Neural crest cell (in vitro differentiated cells): Measurements from ENCODE around the gene C2CD3. TPM values are rescaled to one million over a fixed set of nuclear protein-coding genes. Genes with fewer than 3 reads are reported as not detected.

Source experiments
- DNase-seq: peaks from one replicate; pipeline ENCODE4 v3.0.0; 2021; ENCODE audit warnings: low read depth, mixed read lengths, low spot score
- H3K27ac Mint-ChIP-seq: one replicate; pipeline ENCODE4 v1.8.0; 2021; ENCODE audit warnings: mild to moderate bottlenecking, mixed read lengths; ENCODE audit not compliant: unreplicated experiment
- H3K27me3 Mint-ChIP-seq: 2 replicates; pipeline ENCODE4 v1.8.0; 2021; ENCODE audit warnings: low read depth, mild to moderate bottlenecking, mixed read lengths
- H3K36me3 Mint-ChIP-seq: 2 replicates; pipeline ENCODE4 v1.8.0; 2021; ENCODE audit warnings: low read depth, mild to moderate bottlenecking, mixed read lengths
- H3K4me1 Mint-ChIP-seq: 2 replicates; pipeline ENCODE4 v1.8.0; 2021; ENCODE audit warnings: mixed read lengths
- H3K4me3 Mint-ChIP-seq: one replicate; pipeline ENCODE4 v1.8.0; 2021; ENCODE audit warnings: mild to moderate bottlenecking, mixed read lengths
- H3K9me3 Mint-ChIP-seq: 2 replicates; pipeline ENCODE4 v1.8.0; 2021; ENCODE audit warnings: mixed read lengths
- total RNA-seq: library from RNA; stranded (reverse); gene quantifications from 2 replicates; pipeline ENCODE4 v1.2.1, GENCODE V29; 2021
- TF ChIP-seq, protein P1 (sequence below): fragments of 200-600 bp; sonication (generic); conservative IDR thresholded peaks from 2 replicates; pipeline ENCODE4 v1.5.0; 2021; ENCODE audit warnings: antibody characterized with exemption, mild to moderate bottlenecking

Gene C2CD3
- total RNA-seq, 1 donor from 2014 or later = 41.9 TPM

DNA sequence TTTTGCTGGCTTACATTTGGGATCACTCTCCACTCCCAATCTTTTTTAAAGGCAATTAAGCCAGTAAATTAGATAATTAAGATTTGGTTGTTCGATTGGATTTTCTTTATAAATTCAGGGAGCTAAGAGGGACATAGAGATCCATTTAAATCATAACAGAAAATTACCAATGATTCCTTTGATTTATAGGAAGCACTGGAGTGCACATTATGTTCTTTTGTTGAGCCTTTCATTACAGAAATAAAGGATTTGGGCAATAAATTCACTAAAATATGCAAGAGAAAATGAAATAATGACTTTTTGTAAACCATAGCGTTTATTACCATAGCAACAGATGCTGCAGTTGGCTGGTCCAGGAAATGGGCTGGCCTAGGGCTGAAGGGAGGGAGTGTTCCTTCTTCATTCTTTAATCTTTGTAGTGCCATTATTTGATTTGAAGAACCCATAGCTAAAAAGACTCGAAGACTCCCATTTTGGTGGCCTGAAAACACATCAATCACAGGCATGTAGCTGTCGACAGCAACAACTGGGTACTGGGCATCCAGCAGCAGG is 73.0 kb downstream of the C2CD3 start:
- no peak overlapping the region for H3K27ac Mint-ChIP-seq
- H3K36me3 Mint-ChIP-seq = peaks cover 8% of the 10 kb centered on the region
- H3K9me3 Mint-ChIP-seq = no peaks in the 10 kb centered on the region
- no peaks in the 10 kb centered on the region for H3K4me1 Mint-ChIP-seq
- no peak for DNase-seq
- no peaks in the 10 kb centered on the region for H3K27me3 Mint-ChIP-seq
- TF ChIP-seq, protein P1, sequence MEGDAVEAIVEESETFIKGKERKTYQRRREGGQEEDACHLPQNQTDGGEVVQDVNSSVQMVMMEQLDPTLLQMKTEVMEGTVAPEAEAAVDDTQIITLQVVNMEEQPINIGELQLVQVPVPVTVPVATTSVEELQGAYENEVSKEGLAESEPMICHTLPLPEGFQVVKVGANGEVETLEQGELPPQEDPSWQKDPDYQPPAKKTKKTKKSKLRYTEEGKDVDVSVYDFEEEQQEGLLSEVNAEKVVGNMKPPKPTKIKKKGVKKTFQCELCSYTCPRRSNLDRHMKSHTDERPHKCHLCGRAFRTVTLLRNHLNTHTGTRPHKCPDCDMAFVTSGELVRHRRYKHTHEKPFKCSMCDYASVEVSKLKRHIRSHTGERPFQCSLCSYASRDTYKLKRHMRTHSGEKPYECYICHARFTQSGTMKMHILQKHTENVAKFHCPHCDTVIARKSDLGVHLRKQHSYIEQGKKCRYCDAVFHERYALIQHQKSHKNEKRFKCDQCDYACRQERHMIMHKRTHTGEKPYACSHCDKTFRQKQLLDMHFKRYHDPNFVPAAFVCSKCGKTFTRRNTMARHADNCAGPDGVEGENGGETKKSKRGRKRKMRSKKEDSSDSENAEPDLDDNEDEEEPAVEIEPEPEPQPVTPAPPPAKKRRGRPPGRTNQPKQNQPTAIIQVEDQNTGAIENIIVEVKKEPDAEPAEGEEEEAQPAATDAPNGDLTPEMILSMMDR = no peak
- no peak overlapping the region for H3K4me3 Mint-ChIP-seq

DNA sequence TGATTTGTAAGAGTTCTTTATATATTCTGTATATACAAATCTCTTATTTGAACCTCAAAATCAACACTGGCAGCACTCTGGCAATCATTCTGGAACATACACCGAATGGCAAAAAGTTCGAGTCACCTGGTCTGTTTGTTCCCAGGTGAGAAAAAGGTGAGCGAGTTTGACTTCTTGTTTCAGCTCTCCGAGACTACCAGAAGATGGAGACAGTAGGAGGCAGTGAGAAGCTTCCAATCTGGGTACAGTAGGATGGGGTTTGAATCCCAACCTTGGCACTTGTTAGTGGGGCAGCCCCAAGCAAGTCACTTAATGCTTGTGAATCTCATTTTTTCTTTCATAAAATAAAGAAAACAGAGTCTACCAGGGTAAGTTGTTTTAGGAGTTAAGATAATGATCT is 76.4 kb downstream of the C2CD3 start:
- H3K27me3 Mint-ChIP-seq = no peaks in the 10 kb centered on the region
- no peak overlapping the region for H3K4me3 Mint-ChIP-seq
- H3K27ac Mint-ChIP-seq = no peak overlapping the region
- no peak for DNase-seq
- H3K9me3 Mint-ChIP-seq = no peaks in the 10 kb centered on the region
- no peaks in the 10 kb centered on the region for H3K4me1 Mint-ChIP-seq
- TF ChIP-seq, protein P1 = no peak
- H3K36me3 Mint-ChIP-seq = peaks cover 6% of the 10 kb centered on the region

DNA sequence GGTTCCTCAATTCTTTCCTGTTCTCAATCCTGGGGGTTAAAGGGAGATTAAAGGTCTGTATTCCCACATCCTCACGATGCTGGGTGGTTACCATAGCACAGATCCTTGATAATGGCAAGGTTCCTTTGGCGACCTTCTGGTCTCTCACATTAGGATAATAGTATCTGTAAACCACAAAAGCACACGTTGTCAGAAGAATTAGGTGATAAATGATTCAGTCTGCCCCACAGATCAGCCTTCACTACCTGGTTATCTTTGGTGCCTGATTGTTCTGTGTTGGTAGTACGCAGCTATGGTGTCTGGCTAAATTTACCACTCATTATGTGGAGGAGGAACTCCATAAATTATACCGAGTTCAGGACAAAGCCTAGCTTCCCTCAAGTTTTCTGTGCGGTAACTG is 78.4 kb downstream of the C2CD3 start:
- no peak overlapping the region for H3K4me3 Mint-ChIP-seq
- DNase-seq = no peak
- peaks cover 7% of the 10 kb centered on the region for H3K36me3 Mint-ChIP-seq
- TF ChIP-seq, protein P1 = no peak
- no peaks in the 10 kb centered on the region for H3K9me3 Mint-ChIP-seq
- H3K27me3 Mint-ChIP-seq = no peaks in the 10 kb centered on the region
- H3K27ac Mint-ChIP-seq = no peak overlapping the region
- no peaks in the 10 kb centered on the region for H3K4me1 Mint-ChIP-seq

DNA sequence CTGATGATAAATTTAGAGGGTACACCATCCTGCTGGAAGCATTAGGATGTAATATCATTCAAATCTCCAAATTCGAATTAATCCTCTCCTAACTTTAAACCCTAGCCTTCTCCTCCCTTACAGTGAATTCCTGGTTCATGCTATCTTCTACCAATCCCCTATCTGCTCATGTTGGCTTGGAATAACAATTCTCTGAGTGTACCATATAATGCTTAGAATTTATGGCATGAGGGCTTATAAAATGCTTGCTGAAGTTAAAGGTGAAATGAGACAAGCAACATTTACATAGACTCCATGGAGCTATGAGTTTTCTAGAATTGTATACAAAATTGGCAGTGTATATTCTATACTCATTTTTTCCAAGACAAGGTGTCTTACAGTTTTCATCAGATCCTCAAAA is 79.3 kb downstream of the C2CD3 start:
- H3K9me3 Mint-ChIP-seq = no peaks in the 10 kb centered on the region
- DNase-seq = no peak
- H3K27ac Mint-ChIP-seq = no peak overlapping the region
- H3K4me1 Mint-ChIP-seq = no peaks in the 10 kb centered on the region
- no peak overlapping the region for H3K4me3 Mint-ChIP-seq
- TF ChIP-seq, protein P1 = no peak
- peaks cover 7% of the 10 kb centered on the region for H3K36me3 Mint-ChIP-seq
- H3K27me3 Mint-ChIP-seq = no peaks in the 10 kb centered on the region

DNA sequence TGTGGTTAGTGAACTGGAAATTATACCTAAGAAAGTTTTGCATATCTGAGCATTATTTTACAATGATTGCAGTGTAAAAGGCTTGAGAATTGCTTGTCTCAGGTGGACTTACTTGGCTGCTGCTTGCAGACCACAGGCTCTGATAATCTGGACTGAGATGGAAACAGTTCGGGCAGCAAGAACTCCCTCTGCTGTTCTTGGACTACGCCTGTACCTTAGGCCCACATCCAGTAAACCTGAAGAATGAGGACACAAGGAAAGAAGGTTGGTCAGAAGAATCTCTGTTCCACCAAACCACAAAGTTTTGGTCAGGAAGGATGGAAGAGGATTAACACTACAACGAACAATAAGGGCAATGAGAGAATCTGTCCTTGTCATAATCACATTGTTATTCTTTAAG is 80.1 kb downstream of the C2CD3 start:
- Mint-ChIP-seq H3K4me3 (no peak overlapping the region), H3K4me1 (no peaks in the 10 kb centered on the region), H3K27me3 (no peaks in the 10 kb centered on the region), H3K36me3 (peaks cover 11% of the 10 kb centered on the region), H3K9me3 (no peaks in the 10 kb centered on the region), H3K27ac (no peak overlapping the region)
- TF ChIP-seq, protein P1 = no peak
- no peak for DNase-seq
